Inflammatory macrophage (primary cell): ENCODE data around the gene WDR49.

Experiments used
- DNase-seq, 2 donors: peaks; one replicate each; pipeline ENCODE4 v3.0.0-alpha.2; 2020 to 2022

WDR49 gene

DNA sequence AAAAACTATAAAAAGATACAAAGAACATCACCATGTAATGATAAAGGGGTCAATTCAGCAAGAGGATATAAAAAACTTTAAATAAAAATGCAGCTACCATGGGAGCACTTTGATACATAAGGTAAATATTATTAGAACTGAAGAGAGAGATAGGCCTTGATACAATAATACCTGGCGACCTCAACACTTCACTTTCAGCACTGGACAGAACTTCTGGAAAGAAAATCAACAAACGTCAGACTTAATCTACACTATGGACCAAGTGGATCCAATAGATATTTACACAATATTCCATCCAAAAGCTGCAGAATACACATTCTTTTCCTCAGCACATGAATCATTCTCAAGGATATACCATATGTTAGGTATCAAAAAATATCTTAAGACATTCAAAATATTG lies 42.0 kb downstream of the WDR49 start:
- DNase-seq: no peak

DNA sequence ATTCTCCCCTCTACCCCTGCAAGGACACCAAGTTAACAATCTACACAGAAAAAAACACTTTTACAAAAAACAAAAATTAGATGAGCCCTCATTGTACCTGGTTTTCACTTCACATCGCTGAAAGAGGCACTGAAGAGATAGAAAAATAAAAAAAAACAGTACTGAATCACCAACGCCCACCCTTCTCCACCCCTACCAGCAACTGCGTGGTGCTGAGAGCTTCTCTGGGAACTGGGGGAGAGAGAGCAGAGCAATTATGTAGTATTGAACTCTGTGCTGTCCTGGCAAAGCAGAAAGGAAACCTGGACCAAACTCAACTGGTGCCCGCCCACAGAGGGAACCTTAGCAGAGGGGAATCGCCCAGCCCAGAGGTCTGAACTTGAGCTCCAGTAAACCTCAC lies 44.6 kb downstream of the WDR49 start:
- DNase-seq: no peak

DNA sequence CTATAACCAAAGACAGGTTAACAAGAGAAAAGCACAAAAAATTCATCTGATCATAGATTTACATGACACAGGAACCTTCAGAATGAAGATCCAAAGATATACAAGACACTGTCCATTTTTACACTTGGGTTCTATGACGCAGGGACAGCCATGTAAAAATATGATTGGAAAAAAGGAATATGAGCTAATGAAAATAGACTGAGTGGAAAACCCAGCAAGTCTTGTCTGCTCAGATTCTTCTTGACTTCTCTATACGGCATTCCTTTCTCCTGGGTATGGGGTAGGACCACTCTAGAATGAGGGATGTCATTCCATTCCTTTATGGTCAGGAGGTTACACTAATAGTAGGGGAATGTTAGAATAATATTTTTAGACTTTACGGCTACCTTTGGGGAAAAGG lies 46.9 kb downstream of the WDR49 start:
- no peak for DNase-seq

DNA sequence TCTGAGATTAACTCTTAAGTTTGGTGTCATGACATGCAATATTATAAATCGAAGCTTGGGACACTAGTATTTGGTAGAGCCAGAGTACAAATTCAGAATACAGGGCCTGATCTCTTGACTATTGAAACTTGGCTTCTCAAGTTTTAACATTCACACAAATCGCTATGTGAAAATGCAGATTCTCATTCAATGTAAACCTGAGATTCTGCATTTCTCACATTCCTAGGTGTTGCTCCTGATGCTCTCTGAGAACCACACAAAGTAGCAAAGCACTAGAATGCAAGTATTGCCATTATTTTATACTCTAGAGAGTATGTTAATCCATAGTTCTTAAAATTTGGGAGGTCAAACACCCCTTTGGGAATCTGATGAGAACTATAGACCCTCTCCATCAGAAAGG lies 47.9 kb downstream of the WDR49 start:
- no peak for DNase-seq

DNA sequence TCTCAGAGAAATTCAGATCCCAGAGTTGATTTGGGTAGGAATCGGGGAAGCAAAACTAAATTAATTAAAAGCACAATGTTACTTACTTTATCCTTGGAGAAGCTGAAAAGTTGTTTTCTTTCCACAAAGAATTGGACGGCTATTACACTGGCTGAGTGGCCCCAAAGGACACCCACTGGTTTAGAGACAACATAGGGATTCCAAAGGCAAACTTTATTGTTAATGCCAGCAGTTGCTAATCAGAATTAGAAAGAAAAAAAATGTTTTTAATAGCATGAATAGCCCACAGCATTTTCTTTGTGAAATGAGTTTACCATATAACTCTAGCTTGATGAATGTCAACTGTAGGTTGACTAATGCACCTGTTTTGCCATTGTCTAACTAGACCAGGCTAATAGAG lies 51.7 kb downstream of the WDR49 start:
- DNase-seq: no peak

DNA sequence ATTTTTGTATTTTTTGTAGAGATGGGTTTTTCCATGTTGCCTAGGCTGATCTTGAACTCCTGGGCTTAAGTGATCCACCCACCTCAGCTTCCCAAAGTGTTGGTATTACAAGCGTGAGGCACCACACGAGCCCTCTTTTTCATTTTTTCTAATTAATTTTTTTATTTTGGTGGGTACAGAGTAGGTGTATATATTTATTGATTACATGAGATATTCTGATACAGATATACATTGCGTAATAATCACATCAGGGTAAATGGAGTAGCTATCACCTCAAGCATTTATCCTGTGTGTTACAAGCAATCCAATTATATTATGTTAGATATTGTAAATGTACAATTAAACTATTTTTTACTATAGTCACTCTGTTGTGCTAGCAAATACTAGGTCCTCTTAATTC lies 66.1 kb downstream of the WDR49 start:
- DNase-seq: no peak

DNA sequence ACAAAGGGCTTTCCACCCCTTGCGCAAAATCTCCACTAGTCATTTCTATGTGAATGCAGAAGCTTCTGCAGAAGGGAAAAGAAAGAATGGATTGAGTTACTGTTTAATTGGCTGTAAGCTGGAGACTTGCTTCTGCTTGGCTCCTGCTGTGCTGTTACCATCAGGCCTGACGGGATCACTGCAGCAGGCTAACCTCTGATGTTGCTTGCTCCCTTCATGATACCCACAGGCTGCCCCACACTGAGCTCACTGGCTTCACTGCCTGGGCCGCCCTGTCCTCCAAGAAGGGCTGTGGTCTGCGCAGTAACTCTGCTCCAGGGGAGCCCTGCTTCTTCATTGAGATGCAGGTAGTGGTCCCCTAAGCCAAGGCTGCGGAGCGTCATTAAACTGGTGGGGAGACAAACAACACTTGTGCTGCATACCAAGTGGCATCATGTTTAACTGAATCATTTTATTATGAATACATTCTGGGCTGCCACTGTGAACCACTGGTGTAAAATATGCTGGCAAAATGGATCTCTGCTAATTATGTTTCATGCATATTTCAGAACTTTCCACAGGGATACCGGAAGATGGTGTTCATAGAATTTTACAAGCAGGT lies 78.6 kb downstream of the WDR49 start:
- no peak for DNase-seq

DNA sequence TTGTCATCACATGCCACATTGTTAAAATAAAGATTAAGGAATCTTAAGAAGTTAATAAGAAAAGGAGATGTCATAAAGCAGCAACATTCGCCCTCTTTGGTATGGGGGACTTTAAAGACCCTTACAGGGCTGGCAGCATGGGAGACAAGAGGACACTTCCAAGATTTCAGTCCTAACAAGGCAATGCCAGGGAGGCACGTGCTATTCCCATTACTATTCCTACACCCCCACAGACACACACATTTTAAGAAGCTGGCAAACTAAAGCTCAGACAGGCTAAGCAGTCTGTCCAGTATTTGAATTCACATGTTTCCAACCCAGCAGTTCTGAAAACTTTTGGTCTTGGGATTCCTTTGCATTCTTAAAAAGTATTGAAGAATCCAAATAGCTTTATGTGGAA lies 80.8 kb downstream of the WDR49 start:
- DNase-seq: no peak

DNA sequence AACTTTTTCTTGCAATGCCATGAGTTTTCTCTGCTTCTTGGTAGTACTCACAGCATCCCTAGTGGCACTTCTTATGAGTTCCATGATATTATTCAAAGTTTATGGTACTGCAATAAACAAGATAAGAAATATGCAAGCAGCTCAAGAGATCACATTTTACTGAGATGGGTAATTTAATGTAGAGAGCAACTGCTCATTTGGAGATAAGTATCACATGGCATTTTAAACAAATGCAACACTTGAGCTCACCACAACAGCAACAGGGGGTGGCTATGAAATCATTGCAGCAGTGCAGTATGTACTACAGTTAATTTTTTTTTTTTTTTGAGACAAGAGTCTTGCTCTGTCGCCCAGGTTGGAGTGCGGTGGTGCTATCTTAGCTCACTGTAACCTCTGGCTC lies 85.1 kb downstream of the WDR49 start:
- DNase-seq: no peak

DNA sequence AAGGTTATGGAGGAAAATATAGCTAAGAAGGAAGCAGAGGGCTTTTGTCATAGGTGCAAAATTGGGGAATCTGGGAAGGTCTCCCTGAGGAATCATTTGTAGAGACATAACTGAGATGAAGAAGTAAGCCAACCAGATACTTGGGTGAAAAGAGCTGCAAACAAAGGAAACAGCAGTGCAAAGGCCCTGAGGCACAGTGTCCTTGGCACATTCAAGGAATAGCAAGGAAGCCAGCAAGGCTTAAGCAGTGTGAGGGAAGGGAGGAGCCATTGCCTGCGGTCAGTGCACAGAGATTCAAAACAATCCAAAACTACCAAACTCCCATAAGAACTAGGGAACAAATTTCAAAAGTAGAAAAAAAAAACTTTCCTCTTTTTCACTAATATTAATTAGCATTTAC lies 88.3 kb downstream of the WDR49 start:
- no peak for DNase-seq

DNA sequence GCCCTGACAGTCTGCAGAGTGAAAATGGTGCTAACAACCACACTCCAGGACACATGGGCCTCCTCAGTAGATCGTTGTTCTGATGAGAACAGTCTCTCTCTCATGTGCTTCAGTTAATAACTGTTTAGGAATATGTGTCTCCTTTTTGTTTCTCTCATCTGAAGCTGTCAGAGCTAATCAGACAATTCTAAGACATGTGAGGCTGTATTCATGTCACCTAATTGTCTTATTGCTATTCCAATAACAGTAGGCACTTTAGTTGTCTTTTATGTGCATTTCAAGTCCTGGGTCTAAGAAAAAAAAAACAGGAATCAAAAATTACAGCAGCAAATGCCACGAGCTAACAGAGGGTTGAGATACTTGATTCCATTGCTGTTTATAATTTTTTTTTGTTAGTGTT lies 89.1 kb downstream of the WDR49 start:
- no peak for DNase-seq

DNA sequence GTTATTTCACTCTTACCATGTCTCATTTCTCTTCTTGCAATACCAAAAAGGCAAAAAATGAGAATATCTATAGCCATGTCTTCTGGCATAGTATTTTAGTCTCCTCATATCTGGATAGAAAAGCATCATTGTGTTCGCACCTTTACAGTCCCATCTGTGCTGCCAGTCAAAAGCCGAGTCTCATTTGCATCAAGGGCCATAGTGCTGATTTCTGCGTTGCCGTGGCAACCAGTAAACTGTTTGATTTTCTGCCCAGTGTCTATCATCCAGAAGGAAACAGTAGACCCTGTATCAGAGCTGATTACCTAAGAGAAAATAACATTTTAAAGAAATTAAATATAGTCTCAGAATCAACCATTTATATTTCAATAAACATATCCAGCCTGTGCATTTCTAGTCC lies 93.8 kb downstream of the WDR49 start:
- no peak for DNase-seq

DNA sequence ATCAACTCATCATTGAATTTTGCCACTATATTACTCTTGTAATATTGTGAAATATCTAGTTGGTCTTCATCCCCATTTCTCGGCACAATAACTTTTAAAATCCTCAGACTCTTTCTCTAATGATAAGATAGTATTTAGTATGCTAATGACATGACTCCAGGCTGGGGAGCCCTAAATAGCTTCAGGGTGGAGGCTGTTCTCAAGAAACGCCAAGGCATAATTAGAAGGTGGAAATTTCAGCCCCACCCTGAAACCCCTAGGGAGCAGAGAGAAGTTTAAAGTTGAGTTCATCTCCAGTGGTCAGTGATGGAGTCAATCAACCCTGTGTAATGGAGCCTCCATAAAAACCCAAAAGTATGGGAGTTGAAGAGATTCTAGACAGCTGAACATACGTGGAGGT lies 98.8 kb downstream of the WDR49 start:
- DNase-seq: no peak

DNA sequence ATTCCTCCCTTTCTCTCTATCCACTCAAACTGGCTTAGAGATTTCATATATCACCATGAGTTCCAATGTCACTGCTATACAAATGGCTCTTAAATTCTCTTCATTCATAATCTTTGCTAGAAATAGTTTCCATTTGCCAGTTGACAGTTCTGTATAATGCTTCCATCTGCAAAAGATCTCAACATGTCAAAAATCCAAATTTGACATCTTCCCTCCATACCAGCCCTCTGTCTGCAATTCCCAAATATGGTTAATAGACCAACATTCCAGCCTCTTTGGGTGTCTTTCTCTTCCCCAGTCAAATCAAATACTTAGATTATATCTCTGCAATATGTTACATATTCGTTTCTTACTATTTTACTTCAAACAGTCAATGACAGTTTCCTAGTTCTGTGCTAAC lies 115.7 kb downstream of the WDR49 start:
- DNase-seq: no peak

DNA sequence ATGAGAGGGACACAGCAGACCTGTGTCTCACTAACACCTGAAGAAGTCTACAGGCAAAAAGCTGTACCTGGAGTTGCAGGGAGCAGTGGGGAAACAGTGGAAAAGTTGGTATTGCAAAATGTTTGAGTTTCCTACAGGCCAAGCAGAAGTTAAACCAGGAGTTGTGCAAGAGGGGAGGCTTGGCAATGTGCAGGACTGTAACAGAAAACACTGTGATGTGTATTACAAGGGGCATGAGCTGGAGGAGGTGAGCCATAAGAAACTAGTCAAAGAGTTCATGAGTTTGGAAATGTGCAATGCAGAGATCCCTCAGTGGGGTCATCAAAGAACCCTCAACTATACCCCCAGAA lies 132.8 kb downstream of the WDR49 start:
- DNase-seq: peak; percentile 66 to 75

DNA sequence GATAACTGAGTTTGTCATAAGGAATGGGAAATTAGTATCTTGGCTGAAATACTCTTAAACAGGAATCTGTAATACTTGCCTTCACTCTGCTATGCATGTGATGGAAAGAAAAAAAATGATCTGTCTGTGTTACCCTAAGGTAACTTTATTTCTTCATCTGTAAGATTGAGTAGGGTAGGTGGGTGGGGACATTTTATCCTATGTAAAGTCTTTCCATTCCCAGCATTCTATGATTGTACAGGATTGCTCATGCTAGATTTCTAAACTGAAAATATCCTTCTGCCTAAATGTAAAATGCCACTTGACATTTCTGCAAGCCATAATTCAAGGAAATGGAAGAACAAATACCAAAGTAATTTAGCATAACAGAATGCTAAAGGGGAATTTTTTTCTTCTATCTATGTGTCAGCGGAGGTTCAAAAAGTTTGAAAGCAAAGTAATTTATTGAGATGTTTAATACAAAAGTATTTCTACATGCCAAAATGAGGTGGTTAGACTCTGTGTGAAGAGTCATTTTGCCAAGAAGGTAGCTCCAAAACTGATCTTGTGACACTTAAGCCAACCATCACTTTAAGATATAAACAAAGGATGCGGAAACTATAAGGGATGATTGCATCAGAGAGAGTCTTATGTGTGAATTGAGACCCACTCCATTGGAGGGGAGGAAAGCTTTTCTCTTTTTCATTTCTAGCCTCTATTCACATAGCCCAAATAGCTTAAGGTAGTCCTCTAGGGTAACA lies 133.3 kb downstream of the WDR49 start:
- DNase-seq: peak in 1 of 2 donors; percentile 42

DNA sequence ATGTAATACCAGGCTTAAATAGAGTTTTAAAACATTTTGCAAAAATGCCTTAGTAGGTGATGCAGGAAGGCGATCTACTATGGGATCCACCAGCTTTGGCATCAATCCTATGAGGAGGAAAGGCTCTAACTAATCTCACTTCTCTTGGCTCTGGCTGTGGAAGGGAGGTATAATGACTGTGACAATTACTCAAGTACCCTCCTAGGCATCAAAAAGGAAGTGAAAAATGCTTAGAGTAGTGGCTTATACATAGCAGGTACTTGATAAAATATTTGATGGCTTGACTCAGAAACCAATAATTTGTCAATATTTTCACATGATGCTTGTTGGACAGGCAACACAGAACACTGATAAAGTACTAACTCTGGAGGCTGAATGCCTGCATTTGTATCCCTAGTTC lies 145.8 kb downstream of the WDR49 start:
- no peak for DNase-seq

DNA sequence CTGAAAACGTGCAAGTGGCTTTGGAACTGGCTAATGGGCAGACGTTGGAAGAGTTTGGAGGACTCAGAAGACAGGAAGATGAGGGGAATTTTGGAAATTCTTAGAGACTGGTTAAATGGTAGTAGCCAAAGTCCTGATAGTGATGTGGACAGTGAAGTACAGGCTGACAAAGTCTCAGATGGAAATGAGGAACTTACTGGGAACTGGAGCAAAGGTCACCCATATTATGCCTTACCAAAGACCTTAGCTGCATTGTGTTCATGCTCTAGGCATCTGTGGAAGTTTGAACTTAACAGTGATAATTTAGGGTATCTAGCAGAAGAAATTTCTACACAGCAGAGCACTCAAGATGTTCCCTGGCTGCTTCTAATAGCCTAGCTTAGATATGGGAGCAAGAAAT lies 151.3 kb downstream of the WDR49 start:
- DNase-seq: peak; percentile 53 to 71

DNA sequence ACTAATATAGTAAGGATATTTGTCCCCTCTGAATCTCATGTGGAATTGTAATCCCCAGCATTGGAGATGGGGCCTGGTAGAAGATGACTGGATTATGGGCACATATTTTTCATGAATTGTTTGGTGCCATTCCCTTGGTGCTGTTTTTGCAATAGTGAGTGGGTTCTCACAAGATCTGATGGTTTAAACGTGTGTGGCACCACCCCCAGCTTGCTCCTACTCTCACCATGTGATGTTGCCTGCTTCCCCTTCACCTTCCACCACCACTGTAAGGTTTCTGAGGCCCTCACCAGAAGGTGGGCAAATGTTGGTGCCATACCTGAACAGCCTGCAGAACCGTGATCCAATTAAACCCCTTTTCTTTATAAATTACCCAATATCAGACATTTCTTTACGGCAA lies 151.8 kb downstream of the WDR49 start:
- DNase-seq: peak in 1 of 2 donors; percentile 61

DNA sequence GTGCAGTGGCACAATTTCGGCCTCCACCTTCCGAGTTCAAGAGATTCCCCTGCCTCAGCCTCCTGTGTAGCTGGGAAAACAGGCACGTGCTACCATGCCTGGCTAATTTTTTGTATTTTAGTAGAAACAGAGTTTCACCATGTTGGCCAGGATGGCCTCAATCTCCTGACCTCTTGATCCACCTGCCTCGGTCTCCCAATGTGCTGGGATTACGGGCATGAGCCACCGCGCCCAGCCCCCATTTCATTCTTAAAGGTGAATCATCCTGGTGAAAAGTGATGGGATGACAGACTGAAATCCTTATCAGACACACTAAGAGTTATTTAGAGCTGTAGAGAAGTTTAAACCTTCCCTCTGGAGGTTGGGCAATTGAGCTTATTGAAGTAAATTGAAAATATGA lies 155.8 kb downstream of the WDR49 start:
- DNase-seq: no peak

DNA sequence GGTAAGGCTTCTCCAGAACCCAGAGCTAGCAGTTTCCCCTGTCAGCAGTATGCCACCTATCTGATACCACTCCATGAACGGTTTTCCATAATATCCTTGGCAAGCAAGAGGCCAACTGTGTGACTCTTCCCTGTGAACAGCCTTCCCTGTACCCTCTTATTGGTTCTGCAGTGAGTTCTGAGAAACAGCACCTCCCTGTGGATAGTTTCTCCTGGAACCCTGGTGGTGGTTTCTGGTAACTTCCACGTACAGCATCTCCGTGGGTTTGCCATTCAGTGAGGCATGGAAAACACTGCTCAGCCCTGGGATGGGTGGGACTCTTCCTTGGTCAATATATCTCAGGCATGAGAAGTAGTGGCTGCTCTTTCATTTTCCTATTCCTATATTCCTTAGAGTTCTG lies 160.5 kb downstream of the WDR49 start:
- peak; percentile 16 to 39 for DNase-seq

DNA sequence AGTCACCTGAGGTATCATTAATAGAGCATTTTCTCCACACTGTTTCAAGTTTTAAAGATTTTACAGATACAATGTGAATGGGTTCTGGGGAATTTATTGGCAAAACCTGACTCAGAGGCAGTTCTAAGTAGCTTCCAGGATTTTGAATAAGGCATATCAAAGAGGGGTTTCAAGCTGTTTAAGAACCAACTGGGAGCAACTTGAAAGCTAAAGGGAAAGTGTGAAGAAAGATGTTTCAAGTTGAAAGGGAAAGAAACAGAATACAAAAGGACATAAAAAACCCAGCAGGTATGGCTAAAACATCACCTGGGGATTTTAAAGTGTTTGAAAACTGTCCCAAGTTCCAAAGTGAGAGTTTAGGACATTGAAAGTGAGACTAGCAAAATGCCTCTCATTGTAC lies 162.1 kb downstream of the WDR49 start:
- DNase-seq: no peak

DNA sequence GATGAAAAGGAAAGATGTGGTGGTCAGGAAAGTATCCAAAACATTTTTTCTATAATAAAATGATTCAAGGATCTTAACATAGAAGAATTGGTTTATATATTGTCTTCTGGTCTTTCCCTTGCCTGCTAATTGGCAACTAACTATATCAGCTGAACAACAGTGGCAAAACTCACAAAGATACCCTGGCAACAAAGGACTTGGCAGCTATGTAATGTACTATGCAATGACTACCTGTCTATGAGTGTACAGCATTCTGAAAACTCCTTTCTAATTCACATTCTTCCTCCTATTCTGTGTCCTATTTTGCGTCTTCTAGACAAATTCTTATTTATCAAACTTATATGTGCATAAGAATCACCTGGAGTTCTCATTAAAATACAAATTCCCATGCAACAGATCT lies 164.2 kb downstream of the WDR49 start:
- no peak for DNase-seq

DNA sequence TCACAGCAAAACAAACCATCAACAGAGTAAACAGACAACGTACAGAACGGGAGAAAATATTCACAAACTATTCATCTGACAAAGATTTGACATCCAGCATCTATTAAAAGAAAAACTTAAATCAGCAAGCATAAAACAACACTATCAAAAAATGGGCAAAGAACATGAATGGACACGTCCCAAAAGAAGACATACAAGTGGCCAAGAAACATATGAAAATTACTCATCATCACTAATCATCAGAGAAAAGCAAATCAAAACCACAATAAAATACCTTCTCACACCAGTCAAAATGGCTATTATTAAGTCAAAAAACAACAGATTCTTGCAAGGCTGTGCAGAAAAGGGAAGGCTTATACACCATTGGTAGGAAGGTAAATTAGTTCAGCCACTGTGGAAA lies 166.2 kb downstream of the WDR49 start:
- DNase-seq: no peak

DNA sequence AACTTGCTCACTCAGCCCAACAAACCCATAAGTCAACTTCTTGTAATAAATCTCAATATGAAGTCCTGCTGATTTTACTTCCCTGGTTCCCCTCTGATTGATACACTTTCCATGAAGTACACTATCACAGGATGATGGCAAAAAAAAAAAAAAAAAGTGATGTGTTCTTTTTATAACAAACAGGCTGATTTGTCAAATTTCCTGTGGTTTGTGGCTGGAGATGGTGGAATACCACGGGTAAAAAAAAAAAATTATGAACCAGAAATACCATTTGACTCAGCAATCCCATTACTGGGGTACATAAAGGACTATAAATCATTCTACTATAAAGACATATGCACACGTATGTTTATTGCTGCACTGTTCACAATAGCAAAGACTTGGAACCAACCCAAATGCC lies 169.2 kb downstream of the WDR49 start:
- no peak for DNase-seq
